Retinal pigment epithelial cell (primary cell): ENCODE results near the gene SOS1.
A peak's percentile ranks its signal among the peaks of the same experiment; 100 is the strongest.
"Not testable (repeated sequence)": the region's sequence is repeated elsewhere in the genome, so short reads cannot be mapped to it uniquely, and the experiment has no call there.

Experiments used
- DNase-seq: peaks from one replicate; pipeline ENCODE4 v3.0.0-alpha.2; 2010; ENCODE audit warnings: low read depth
- H3K4me3 ChIP-seq: 2 replicates; pipeline ENCODE4 v1.5.1; 2011; ENCODE audit warnings: mild to moderate bottlenecking, low read length, control low read depth, moderate library complexity
- CTCF ChIP-seq: conservative IDR thresholded peaks from 2 replicates; pipeline ENCODE4 v1.5.1; 2011; ENCODE audit warnings: low read depth, low read length, control low read depth, inconsistent platforms

Gene SOS1

GRCh38 chr2:39059366-39059952 is 61.4 kb downstream of the SOS1 start:
- DNase-seq: no peak
- peak; percentile 51 for TF ChIP-seq CTCF
- no peak overlapping the region for H3K4me3 ChIP-seq

GRCh38 chr2:39058101-39058500 is 62.8 kb downstream of the SOS1 start:
- DNase-seq: no peak
- no peak for TF ChIP-seq CTCF
- no peak overlapping the region for H3K4me3 ChIP-seq

GRCh38 chr2:39052665-39053064 is 68.2 kb downstream of the SOS1 start:
- not testable (repeated sequence) for DNase-seq, H3K4me3 ChIP-seq

- TF ChIP-seq CTCF: no peak
- DNase-seq: no peak
- no peak overlapping the region for H3K4me3 ChIP-seq
These were observed 70.7 kb downstream of the SOS1 start for GRCh38 chr2:39050109-39050508.

GRCh38 chr2:39039072-39039471 is 81.8 kb downstream of the SOS1 start:
- no peak for TF ChIP-seq CTCF
- no peak overlapping the region for H3K4me3 ChIP-seq
- peak; percentile 17 for DNase-seq

GRCh38 chr2:39033980-39034379 is 86.9 kb downstream of the SOS1 start:
- no peak for TF ChIP-seq CTCF
- DNase-seq: no peak
- no peak overlapping the region for H3K4me3 ChIP-seq

GRCh38 chr2:39027421-39027820 is 93.4 kb downstream of the SOS1 start:
- no peak for TF ChIP-seq CTCF
- DNase-seq: no peak
- H3K4me3 ChIP-seq: no peak overlapping the region

- no peak for TF ChIP-seq CTCF
- DNase-seq: no peak
- H3K4me3 ChIP-seq: no peak overlapping the region
These were observed 96.0 kb downstream of the SOS1 start for GRCh38 chr2:39024833-39025232.
